Gastroesophageal sphincter (tissue), 4 donors: ENCODE data around the gene KLHL22. TPM values are rescaled to one million over a fixed set of nuclear protein-coding genes. Genes with fewer than 3 reads are reported as not detected.

Source experiments
- ATAC-seq: fragments of 150-250 bp; one replicate; pipeline ENCODE4 v1.9.1; 2016; ENCODE audit warnings: mild to moderate bottlenecking, moderate library complexity
- H3K27ac ChIP-seq, 4 donors: fragments of 200-600 bp; sonication (generic) in 3 of 4; 1 replicate in 3 of 4; 2 replicates in 1 of 4; pipeline ENCODE4 v1.5.1; 2016 to 2019
- H3K27me3 ChIP-seq: fragments of 200-600 bp; sonication (generic); one replicate; pipeline ENCODE4 v1.5.1; 2019
- H3K36me3 ChIP-seq, 2 donors: fragments of 200-600 bp; sonication (generic); one replicate each; pipeline ENCODE4 v1.5.1; 2019; ENCODE audit warnings: control low read depth in 1 of 2
- H3K4me1 ChIP-seq, 3 donors: fragments of 200-600 bp; sonication (generic); 1 replicate in 2 of 3; 2 replicates in 1 of 3; pipeline ENCODE4 v1.5.1; 2016 to 2019; ENCODE audit warnings: control low read depth in 2 of 3
- H3K4me3 ChIP-seq, 2 donors: fragments of 200-600 bp; sonication (generic); one replicate each; pipeline ENCODE4 v1.5.1; 2019; ENCODE audit warnings: mild to moderate bottlenecking in 1 of 2, moderate library complexity in 1 of 2
- H3K9me3 ChIP-seq, 3 donors: fragments of 200-600 bp; sonication (generic); one replicate each; pipeline ENCODE4 v1.5.1; 2017 to 2019; ENCODE audit warnings: control low read depth in 2 of 3
- CTCF ChIP-seq, 4 experiments: fragments of 200-600 bp in 2 of 4; fragments of 450-650 bp in 2 of 4; sonication (generic) in 1 of 4; IDR thresholded peaks; one replicate each; pipeline ENCODE4 v1.5.1; 2017 to 2019; ENCODE audit warnings: antibody characterized with exemption in 4 of 4, mild to moderate bottlenecking in 2 of 4, moderate library complexity in 2 of 4
- EP300 ChIP-seq: sonication (generic); formaldehyde crosslinking; IDR thresholded peaks from one replicate; pipeline ENCODE4 v1.6.1; 2017; ENCODE audit warnings: antibody characterized with exemption, mild to moderate bottlenecking
- POLR2A ChIP-seq, 2 donors: fragments of 450-650 bp; IDR thresholded peaks; one replicate each; pipeline ENCODE4 v1.6.1; 2017; ENCODE audit warnings: antibody characterized with exemption in 2 of 2, mild to moderate bottlenecking in 2 of 2, moderate library complexity in 1 of 2
- POLR2AphosphoS5 ChIP-seq: sonication (generic); formaldehyde crosslinking; IDR thresholded peaks from one replicate; pipeline ENCODE4 v1.6.1; 2017; ENCODE audit warnings: antibody characterized with exemption
- WGBS, 2 donors: methylation state at CpG; one replicate each; pipeline ENCODE4 v1.1.5; 2018; ENCODE audit warnings: low coverage in 1 of 2; 5-methylcytosine and 5-hydroxymethylcytosine counted together
- total RNA-seq, 4 donors: library from RNA; depleted of rRNA; stranded (reverse); fragments of >200 nt; gene quantifications; one replicate each; pipeline ENCODE4 v1.1.0, GENCODE V29; 2016

The KLHL22 gene
- total RNA-seq, 4 donors from 2014 or later: 25.0 to 44.5 (median 33.9) TPM

GRCh38 chr22:20430720-20431510 is 64.7 kb downstream of the KLHL22 start:
- WGBS, 2 donors: no CpG with 5 or more reads among the region's 94 CpGs
- H3K36me3 ChIP-seq: peaks cover 0 to 48% of the 10 kb centered on the region in 2 donors
- no peak overlapping the region for H3K27ac ChIP-seq
- ATAC-seq: peak; percentile 50
- TF ChIP-seq POLR2A (IDR thresholded peaks at IDR 0.05) (no peak), POLR2AphosphoS5 (peak; percentile 15), EP300 (no peak), CTCF (IDR thresholded peaks at IDR 0.05) (peak in 3 of 4 experiments; percentile 29 to 60 (median 30))
- H3K4me1 ChIP-seq: peaks cover 0 to 59% (median 11%) of the 10 kb centered on the region in 3 donors
- no peaks in the 10 kb centered on the region for H3K9me3 ChIP-seq
- peak overlapping the region in 1 of 2 donors; percentile 36 for H3K4me3 ChIP-seq
- peaks cover 14% of the 10 kb centered on the region for H3K27me3 ChIP-seq

GRCh38 chr22:20430101-20430719 is 65.4 kb downstream of the KLHL22 start:
- no peak for ATAC-seq
- 80% methylated on average over 2 of the region's 37 CpGs; no CpG with 5 or more reads in 1 of the 2 donors for WGBS, 2 donors
- no peak for TF ChIP-seq CTCF (IDR thresholded peaks at IDR 0.05)
- no peak for TF ChIP-seq POLR2AphosphoS5
- no peak for TF ChIP-seq EP300
- TF ChIP-seq POLR2A (IDR thresholded peaks at IDR 0.05): no peak
- Histone ChIP-seq H3K27me3 (peaks cover 7% of the 10 kb centered on the region), H3K27ac (no peak overlapping the region), H3K4me3 (peak overlapping the region in 1 of 2 donors; percentile 37), H3K9me3 (no peaks in the 10 kb centered on the region), H3K4me1 (peaks cover 0 to 57% (median 7%) of the 10 kb centered on the region in 3 donors), H3K36me3 (peaks cover 0 to 55% of the 10 kb centered on the region in 2 donors)

GRCh38 chr22:20429254-20430100 is 66.1 kb downstream of the KLHL22 start:
- Histone ChIP-seq H3K4me1 (peaks cover 0 to 57% (median 7%) of the 10 kb centered on the region in 3 donors), H3K27ac (no peak overlapping the region), H3K4me3 (peak overlapping the region in 1 of 2 donors; percentile 37), H3K36me3 (peaks cover 0 to 61% of the 10 kb centered on the region in 2 donors), H3K27me3 (peaks cover 7% of the 10 kb centered on the region), H3K9me3 (no peaks in the 10 kb centered on the region)
- no CpG with 5 or more reads among the region's 75 CpGs for WGBS, 2 donors
- TF ChIP-seq CTCF (IDR thresholded peaks at IDR 0.05): no peak
- no peak for TF ChIP-seq EP300
- no peak for TF ChIP-seq POLR2A (IDR thresholded peaks at IDR 0.05)
- no peak for TF ChIP-seq POLR2AphosphoS5
- ATAC-seq: no peak

GRCh38 chr22:20428496-20429253 is 66.9 kb downstream of the KLHL22 start:
- no peak for TF ChIP-seq POLR2AphosphoS5
- TF ChIP-seq EP300: no peak
- no peak for TF ChIP-seq POLR2A (IDR thresholded peaks at IDR 0.05)
- TF ChIP-seq CTCF (IDR thresholded peaks at IDR 0.05): no peak
- Histone ChIP-seq H3K27me3 (peaks cover 7% of the 10 kb centered on the region), H3K27ac (no peak overlapping the region), H3K4me3 (peak overlapping the region in 1 of 2 donors; percentile 37), H3K36me3 (peaks cover 0 to 61% of the 10 kb centered on the region in 2 donors), H3K9me3 (no peaks in the 10 kb centered on the region), H3K4me1 (peaks cover 0 to 58% (median 13%) of the 10 kb centered on the region in 3 donors)
- ATAC-seq: no peak
- WGBS, 2 donors: 85% methylated on average over 13 of the region's 23 CpGs; no CpG with 5 or more reads in 1 of the 2 donors
